Measurements from ENCODE around the gene IQSEC3.
A peak's percentile ranks its signal among the peaks of the same experiment; 100 is the strongest.

IQSEC3 gene

DNA sequence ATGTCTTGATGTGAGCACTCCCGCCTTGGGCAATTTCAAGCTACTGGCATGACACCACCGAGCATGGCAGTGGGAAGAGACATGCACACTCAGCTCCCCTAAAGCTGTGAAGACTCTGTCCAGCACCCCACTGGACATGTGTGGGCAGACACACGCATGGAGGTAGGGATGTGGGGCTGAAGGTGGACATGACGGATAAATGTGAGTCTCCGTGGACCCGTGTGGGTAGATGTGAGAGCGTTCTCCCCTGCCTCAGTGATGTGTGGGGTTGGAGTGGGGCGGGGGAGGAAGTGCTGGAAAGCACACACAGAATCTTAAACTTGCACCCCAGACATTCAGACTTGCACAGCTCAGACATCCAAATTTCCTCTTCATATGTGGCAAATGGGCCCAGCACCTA is 134.8 kb downstream of the IQSEC3 start:
- Histone ChIP-seq H3K4ac (ENCODE audit: low read length) (no peak overlapping the region), H2BK15ac (ENCODE audit: low read length) (peak overlapping the region; percentile 3), H3K4me3 (ENCODE audit: low read length in 2 of 2) (no peak overlapping the region), H3K27me3 (ENCODE audit: control insufficient read depth in 3 of 3, insufficient read depth in 3 of 3, low read depth in 1 of 3, low read length in 3 of 3) (peaks cover 0 to 61% (median 43%) of the 10 kb centered on the region in 3 experiments), H3K4me2 (ENCODE audit: insufficient read depth, low read length, poor library complexity, severe bottlenecking) (no peak overlapping the region), H4K91ac (ENCODE audit: low read depth, low read length, poor library complexity) (no peak overlapping the region), H3K23ac (ENCODE audit: low read depth, low read length, poor library complexity) (no peak overlapping the region), H3K14ac (ENCODE audit: low read length) (no peak overlapping the region), H4K8ac (ENCODE audit: low read depth, low read length) (no peak overlapping the region), H3K9me3 (replicated peaks in 1 of 2; ENCODE audit: control insufficient read depth in 2 of 2, insufficient read depth in 1 of 2, low read depth in 1 of 2, low read length in 2 of 2) (peaks cover 0 to 2% of the 10 kb centered on the region in 2 donors), H3K9ac (ENCODE audit: low read depth, low read length, poor library complexity) (no peak overlapping the region), H2BK5ac (ENCODE audit: low read length) (no peak overlapping the region), H3K27ac (replicated peaks; ENCODE audit: low read length) (no peak overlapping the region), H3K18ac (ENCODE audit: low read length) (no peak overlapping the region), H3K79me1 (ENCODE audit: low read depth, low read length) (no peaks in the 10 kb centered on the region), H2AFZ (ENCODE audit: low read length) (no peak overlapping the region), H3K36me3 (replicated peaks in 1 of 2; ENCODE audit: control insufficient read depth in 2 of 2, insufficient read depth in 2 of 2, low read length in 2 of 2) (no peaks in the 10 kb centered on the region), H3K4me1 (ENCODE audit: control insufficient read depth in 2 of 2, insufficient read depth in 1 of 2, low read depth in 1 of 2, low read length in 2 of 2) (peaks cover 0 to 16% of the 10 kb centered on the region in 2 donors), H2BK120ac (ENCODE audit: low read depth, low read length) (no peak overlapping the region), H2AK5ac (ENCODE audit: low read depth, low read length) (peak overlapping the region; percentile 6), H2BK12ac (ENCODE audit: low read length) (no peak overlapping the region)
- DNase-seq (ENCODE audit: low spot score): no peak
- WGBS, 2 donors (ENCODE audit: extremely low coverage in 2 of 2, insufficient read length in 2 of 2, insufficient replicate concordance in 1 of 2): no CpG with 5 or more reads among the region's 8 CpGs

DNA sequence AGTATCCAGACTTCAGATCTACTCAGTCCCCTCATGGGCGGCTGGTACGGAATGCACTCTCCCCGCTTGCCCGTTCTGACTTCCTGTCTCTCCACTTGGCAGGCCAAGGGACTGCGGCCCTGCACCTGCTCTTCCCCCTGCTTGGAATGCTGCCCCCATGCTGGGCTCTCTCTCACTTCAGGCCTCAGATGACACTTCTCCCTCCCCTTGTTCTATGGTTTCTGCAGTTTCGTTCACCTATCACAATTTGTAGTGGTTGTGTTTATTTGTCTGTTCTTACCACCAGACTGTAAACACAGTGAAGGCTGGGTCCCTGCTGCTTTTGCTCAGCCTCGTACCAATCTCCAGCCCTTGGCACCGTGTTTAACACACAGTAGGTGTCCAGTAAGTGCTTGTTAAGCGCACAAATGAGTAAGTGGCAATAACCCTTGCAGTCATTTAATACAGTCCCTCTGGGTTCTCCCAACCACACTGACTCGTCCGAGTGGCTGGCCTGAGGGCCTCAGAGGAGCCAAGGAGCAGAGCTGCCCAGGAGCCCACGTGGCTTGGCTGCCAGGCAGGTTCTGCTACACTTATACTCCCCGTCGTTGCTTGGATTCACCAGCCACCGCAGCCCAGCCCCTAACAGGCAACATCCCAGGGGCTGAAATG is 135.6 kb downstream of the IQSEC3 start:
- no peaks in the 10 kb centered on the region for H3K36me3 ChIP-seq (replicated peaks in 1 of 2; ENCODE audit: control insufficient read depth in 2 of 2, insufficient read depth in 2 of 2, low read length in 2 of 2)
- no peak overlapping the region for H3K23ac ChIP-seq (ENCODE audit: low read depth, low read length, poor library complexity)
- H2BK12ac ChIP-seq (ENCODE audit: low read length): no peak overlapping the region
- H3K27me3 ChIP-seq (ENCODE audit: control insufficient read depth in 3 of 3, insufficient read depth in 3 of 3, low read depth in 1 of 3, low read length in 3 of 3): peaks cover 0 to 68% (median 43%) of the 10 kb centered on the region in 3 experiments
- whole genome bisulfite sequencing, 2 donors (ENCODE audit: extremely low coverage in 2 of 2, insufficient read length in 2 of 2, insufficient replicate concordance in 1 of 2): no CpG with 5 or more reads among the region's 15 CpGs
- H2BK120ac ChIP-seq (ENCODE audit: low read depth, low read length): no peak overlapping the region
- peak overlapping the region; percentile 31 for H2AK5ac ChIP-seq (ENCODE audit: low read depth, low read length)
- H3K27ac ChIP-seq (replicated peaks; ENCODE audit: low read length): no peak overlapping the region
- H3K9me3 ChIP-seq (replicated peaks in 1 of 2; ENCODE audit: control insufficient read depth in 2 of 2, insufficient read depth in 1 of 2, low read depth in 1 of 2, low read length in 2 of 2): peaks cover 0 to 2% of the 10 kb centered on the region in 2 donors
- no peak overlapping the region for H2BK5ac ChIP-seq (ENCODE audit: low read length)
- H3K4me1 ChIP-seq (ENCODE audit: control insufficient read depth in 2 of 2, insufficient read depth in 1 of 2, low read depth in 1 of 2, low read length in 2 of 2): peaks cover 0 to 16% of the 10 kb centered on the region in 2 donors
- no peak overlapping the region for H3K9ac ChIP-seq (ENCODE audit: low read depth, low read length, poor library complexity)
- H3K14ac ChIP-seq (ENCODE audit: low read length): no peak overlapping the region
- H2AFZ ChIP-seq (ENCODE audit: low read length): no peak overlapping the region
- no peak overlapping the region for H4K8ac ChIP-seq (ENCODE audit: low read depth, low read length)
- H3K18ac ChIP-seq (ENCODE audit: low read length): peak overlapping the region; percentile 6
- no peak for DNase-seq (ENCODE audit: low spot score)
- H3K4ac ChIP-seq (ENCODE audit: low read length): no peak overlapping the region
- no peak overlapping the region for H3K4me2 ChIP-seq (ENCODE audit: insufficient read depth, low read length, poor library complexity, severe bottlenecking)
- H2BK15ac ChIP-seq (ENCODE audit: low read length): no peak overlapping the region
- H4K91ac ChIP-seq (ENCODE audit: low read depth, low read length, poor library complexity): no peak overlapping the region
- H3K4me3 ChIP-seq (ENCODE audit: low read length in 2 of 2): no peak overlapping the region
- no peaks in the 10 kb centered on the region for H3K79me1 ChIP-seq (ENCODE audit: low read depth, low read length)

- H3K4me1 ChIP-seq (ENCODE audit: control insufficient read depth in 2 of 2, insufficient read depth in 1 of 2, low read depth in 1 of 2, low read length in 2 of 2): peaks cover 0 to 16% of the 10 kb centered on the region in 2 donors
Observed at GRCh38 chr12:203074-203461, 136.5 kb downstream of the IQSEC3 start.

GRCh38 chr12:203462-204260 is 137.1 kb downstream of the IQSEC3 start:
- H3K9ac ChIP-seq (ENCODE audit: low read depth, low read length, poor library complexity): peak overlapping the region; percentile 56
- H3K4ac ChIP-seq (ENCODE audit: low read length): peak overlapping the region; percentile 24
- peak overlapping the region; percentile 94 for H3K18ac ChIP-seq (ENCODE audit: low read length)
- peak; percentile 42 for DNase-seq (ENCODE audit: low spot score)
- peak overlapping the region; percentile 95 for H3K14ac ChIP-seq (ENCODE audit: low read length)
- no peak overlapping the region for H2BK5ac ChIP-seq (ENCODE audit: low read length)
- no peak overlapping the region for H3K23ac ChIP-seq (ENCODE audit: low read depth, low read length, poor library complexity)
- no peaks in the 10 kb centered on the region for H3K79me1 ChIP-seq (ENCODE audit: low read depth, low read length)
- no peaks in the 10 kb centered on the region for H3K36me3 ChIP-seq (replicated peaks in 1 of 2; ENCODE audit: control insufficient read depth in 2 of 2, insufficient read depth in 2 of 2, low read length in 2 of 2)
- no peak overlapping the region for H2BK120ac ChIP-seq (ENCODE audit: low read depth, low read length)
- H4K91ac ChIP-seq (ENCODE audit: low read depth, low read length, poor library complexity): no peak overlapping the region
- peak overlapping the region; percentile 45 to 76 for H3K4me3 ChIP-seq (ENCODE audit: low read length in 2 of 2)
- H4K8ac ChIP-seq (ENCODE audit: low read depth, low read length): no peak overlapping the region
- H3K9me3 ChIP-seq (replicated peaks in 1 of 2; ENCODE audit: control insufficient read depth in 2 of 2, insufficient read depth in 1 of 2, low read depth in 1 of 2, low read length in 2 of 2): peaks cover 0 to 2% of the 10 kb centered on the region in 2 donors
- peak overlapping the region; percentile 75 for H3K4me2 ChIP-seq (ENCODE audit: insufficient read depth, low read length, poor library complexity, severe bottlenecking)
- no CpG with 5 or more reads among the region's 84 CpGs for WGBS, 2 donors (ENCODE audit: extremely low coverage in 2 of 2, insufficient read length in 2 of 2, insufficient replicate concordance in 1 of 2)
- peaks cover 0 to 14% of the 10 kb centered on the region in 2 donors for H3K4me1 ChIP-seq (ENCODE audit: control insufficient read depth in 2 of 2, insufficient read depth in 1 of 2, low read depth in 1 of 2, low read length in 2 of 2)
- peak overlapping the region; percentile 84 for H2AFZ ChIP-seq (ENCODE audit: low read length)
- peak overlapping the region; percentile 42 for H2AK5ac ChIP-seq (ENCODE audit: low read depth, low read length)
- H3K27me3 ChIP-seq (ENCODE audit: control insufficient read depth in 3 of 3, insufficient read depth in 3 of 3, low read depth in 1 of 3, low read length in 3 of 3): peaks cover 0 to 77% (median 41%) of the 10 kb centered on the region in 3 experiments
- H2BK15ac ChIP-seq (ENCODE audit: low read length): peak overlapping the region; percentile 88
- H3K27ac ChIP-seq (replicated peaks; ENCODE audit: low read length): no peak overlapping the region
- H2BK12ac ChIP-seq (ENCODE audit: low read length): peak overlapping the region; percentile 49

More at GRCh38 chr12:203074-203461, 136.5 kb downstream of the IQSEC3 start:
- H4K8ac ChIP-seq (ENCODE audit: low read depth, low read length): no peak overlapping the region
- no CpG with 5 or more reads among the region's 16 CpGs for WGBS, 2 donors (ENCODE audit: extremely low coverage in 2 of 2, insufficient read length in 2 of 2, insufficient replicate concordance in 1 of 2)
- no peak overlapping the region for H3K23ac ChIP-seq (ENCODE audit: low read depth, low read length, poor library complexity)
- no peak overlapping the region for H2AK5ac ChIP-seq (ENCODE audit: low read depth, low read length)
- peak overlapping the region; percentile 77 for H3K18ac ChIP-seq (ENCODE audit: low read length)
- peak overlapping the region; percentile 84 for H2AFZ ChIP-seq (ENCODE audit: low read length)
- no peak overlapping the region for H3K4ac ChIP-seq (ENCODE audit: low read length)
- no peak overlapping the region for H2BK12ac ChIP-seq (ENCODE audit: low read length)
- no peak overlapping the region for H2BK15ac ChIP-seq (ENCODE audit: low read length)
- no peak overlapping the region for H3K27ac ChIP-seq (replicated peaks; ENCODE audit: low read length)
- H3K14ac ChIP-seq (ENCODE audit: low read length): no peak overlapping the region
- H3K79me1 ChIP-seq (ENCODE audit: low read depth, low read length): no peaks in the 10 kb centered on the region
- H4K91ac ChIP-seq (ENCODE audit: low read depth, low read length, poor library complexity): no peak overlapping the region
- H3K9me3 ChIP-seq (replicated peaks in 1 of 2; ENCODE audit: control insufficient read depth in 2 of 2, insufficient read depth in 1 of 2, low read depth in 1 of 2, low read length in 2 of 2): peaks cover 0 to 2% of the 10 kb centered on the region in 2 donors
- H3K27me3 ChIP-seq (ENCODE audit: control insufficient read depth in 3 of 3, insufficient read depth in 3 of 3, low read depth in 1 of 3, low read length in 3 of 3): peaks cover 0 to 73% (median 42%) of the 10 kb centered on the region in 3 experiments
- no peak overlapping the region for H3K9ac ChIP-seq (ENCODE audit: low read depth, low read length, poor library complexity)
- no peaks in the 10 kb centered on the region for H3K36me3 ChIP-seq (replicated peaks in 1 of 2; ENCODE audit: control insufficient read depth in 2 of 2, insufficient read depth in 2 of 2, low read length in 2 of 2)
- peak overlapping the region; percentile 45 to 76 for H3K4me3 ChIP-seq (ENCODE audit: low read length in 2 of 2)
- no peak for DNase-seq (ENCODE audit: low spot score)
- peak overlapping the region; percentile 75 for H3K4me2 ChIP-seq (ENCODE audit: insufficient read depth, low read length, poor library complexity, severe bottlenecking)
- no peak overlapping the region for H2BK5ac ChIP-seq (ENCODE audit: low read length)
- no peak overlapping the region for H2BK120ac ChIP-seq (ENCODE audit: low read depth, low read length)

Measured in neuronal stem cell (in vitro differentiated cells).